H1 (cell line): ENCODE data around the gene SIRT6. TPM values are rescaled to one million over a fixed set of nuclear protein-coding genes. Genes with fewer than 3 reads are reported as not detected.

ENCODE experiments used
- CTCF ChIA-PET: fragments of 300-600 bp; sonication (Branson Sonifier 250); formaldehyde crosslinking; loops from one replicate; lab custom pipeline; 2021; ENCODE audit not compliant: partially characterized antibody; lab: Charles Lee
- POLR2A ChIA-PET: fragments of 300-600 bp; sonication (Branson Sonifier 250); formaldehyde crosslinking; loops from one replicate; lab custom pipeline; 2021; ENCODE audit warnings: inconsistent platforms; ENCODE audit not compliant: partially characterized antibody; lab: Charles Lee
- DNase-seq, 2 experiments: peaks; one replicate each; pipeline versions ENCODE4 v3.0.0 to v3.0.0-alpha.2; 2010 to 2022; ENCODE audit warnings: low spot score in 2 of 2, low read depth in 1 of 2, mixed read lengths in 1 of 2
- FAIRE-seq: peaks from 2 replicates; lab custom pipeline; 2011; peaks lifted over from hg19 to GRCh38; lab: Jason Lieb, UNC
- H2AFZ ChIP-seq: 2 replicates; pipeline ENCODE4 v1.8.1; 2012; ENCODE audit warnings: low read length, inconsistent platforms
- H2AK5ac ChIP-seq: 2 replicates; pipeline ENCODE4 v1.6.1; 2013; ENCODE audit warnings: low read depth, low read length
- H2BK120ac ChIP-seq: replicated peaks from 2 replicates; pipeline ENCODE3; 2013; ENCODE audit warnings: low read depth, low read length, inconsistent platforms
- H2BK12ac ChIP-seq: 2 replicates; pipeline ENCODE4 v1.6.1; 2013; ENCODE audit warnings: low read depth, low read length
- H2BK15ac ChIP-seq: 2 replicates; pipeline ENCODE4 v1.6.1; 2013; ENCODE audit warnings: low read length
- H2BK20ac ChIP-seq: 2 replicates; pipeline ENCODE4 v1.6.1; 2013; ENCODE audit warnings: low read length
- H2BK5ac ChIP-seq: 2 replicates; pipeline ENCODE4 v1.6.1; 2013; ENCODE audit warnings: low read depth, low read length
- H3K14ac ChIP-seq: 2 replicates; pipeline ENCODE4 v1.6.1; 2013; ENCODE audit warnings: inconsistent platforms; ENCODE audit not compliant: insufficient read length
- H3K18ac ChIP-seq: 2 replicates; pipeline ENCODE4 v1.6.1; 2013; ENCODE audit warnings: low read length; ENCODE audit errors: extremely low read depth
- H3K23ac ChIP-seq: 2 replicates; pipeline ENCODE4 v1.6.1; 2013; ENCODE audit warnings: inconsistent platforms; ENCODE audit not compliant: insufficient read length
- H3K23me2 ChIP-seq: 2 replicates; pipeline ENCODE4 v1.6.1; 2013; ENCODE audit warnings: low read depth, low read length
- H3K27ac ChIP-seq: 2 replicates; pipeline ENCODE4 v1.6.1; 2011; ENCODE audit warnings: low read depth, low read length, inconsistent platforms
- H3K27me3 ChIP-seq, 4 experiments: replicated peaks in 1 of 4; 1 replicate in 1 of 4; 2 replicates in 3 of 4; pipeline versions ENCODE4 v1.6.1 to v1.8.1; 2011 to 2013; ENCODE audit warnings: low read length in 3 of 4, mild to moderate bottlenecking in 3 of 4, inconsistent platforms in 2 of 4, mixed read lengths in 2 of 4, moderate library complexity in 1 of 4; ENCODE audit not compliant: control insufficient read depth in 3 of 4, insufficient read depth in 3 of 4; ENCODE audit errors: extremely low read depth in 1 of 4
- H3K36me3 ChIP-seq, 4 experiments: 2 replicates each; pipeline versions ENCODE4 v1.6.1 to v1.8.1; 2011 to 2013; ENCODE audit warnings: mild to moderate bottlenecking in 4 of 4, low read length in 3 of 4, moderate library complexity in 2 of 4, control low read depth in 1 of 4, inconsistent platforms in 1 of 4; ENCODE audit not compliant: insufficient read depth in 4 of 4, control insufficient read depth in 2 of 4
- H3K4ac ChIP-seq: replicated peaks from 2 replicates; pipeline ENCODE3; 2013; ENCODE audit warnings: low read length, low read depth, mixed read lengths, inconsistent platforms; ENCODE audit not compliant: insufficient read length
- H3K4me1 ChIP-seq, 4 experiments: replicated peaks in 1 of 4; 1 replicate in 1 of 4; 2 replicates in 3 of 4; pipeline versions ENCODE4 v1.6.1 to v1.8.1; 2011 to 2013; ENCODE audit warnings: low read length in 3 of 4, inconsistent platforms in 2 of 4, mixed read lengths in 1 of 4; ENCODE audit not compliant: insufficient read depth in 4 of 4, control insufficient read depth in 3 of 4
- H3K4me2 ChIP-seq, 2 experiments: 2 replicates each; pipeline versions ENCODE4 v1.6.1 to v1.8.1; 2011 to 2013; ENCODE audit warnings: low read depth in 2 of 2, low read length in 2 of 2, control low read depth in 1 of 2, inconsistent platforms in 1 of 2, mild to moderate bottlenecking in 1 of 2; ENCODE audit not compliant: insufficient read depth in 1 of 2
- H3K4me3 ChIP-seq, 4 experiments: fragments of 200-600, 300-600 bp in 1 of 4; sonication (generic), shearing (Covaris generic), sonication (Bioruptor Twin) in 1 of 4; 2 replicates each; pipeline versions ENCODE4 v1.5.1 to v1.8.1; 2011 to 2016; ENCODE audit warnings: low read length in 4 of 4, low read depth in 3 of 4, control low read depth in 2 of 4, inconsistent platforms in 2 of 4, mild to moderate bottlenecking in 2 of 4, mixed read lengths in 1 of 4, moderate library complexity in 1 of 4; ENCODE audit not compliant: insufficient read depth in 2 of 4; ENCODE audit errors: extremely low read depth in 1 of 4
- H3K56ac ChIP-seq: replicated peaks from 2 replicates; pipeline ENCODE3; 2013; ENCODE audit warnings: low read depth, mild to moderate bottlenecking, mixed read lengths, low read length, inconsistent platforms; ENCODE audit not compliant: insufficient read length
- H3K79me1 ChIP-seq: 2 replicates; pipeline ENCODE4 v1.6.1; 2013; ENCODE audit warnings: low read depth, low read length, control low read depth
- H3K79me2 ChIP-seq, 2 experiments: 2 replicates each; pipeline versions ENCODE4 v1.6.1 to v1.8.1; 2012 to 2013; ENCODE audit warnings: low read length in 2 of 2, mild to moderate bottlenecking in 2 of 2, inconsistent platforms in 1 of 2; ENCODE audit not compliant: insufficient read depth in 2 of 2, control insufficient read depth in 1 of 2
- H3K9ac ChIP-seq, 4 experiments: replicated peaks in 1 of 4; 1 replicate in 1 of 4; 2 replicates in 3 of 4; pipeline versions ENCODE4 v1.6.1 to v1.8.1; 2011 to 2013; ENCODE audit warnings: low read depth in 3 of 4, low read length in 3 of 4, control low read depth in 2 of 4, mild to moderate bottlenecking in 2 of 4, moderate library complexity in 2 of 4, inconsistent platforms in 1 of 4; ENCODE audit errors: extremely low read depth in 1 of 4
- H3K9me3 ChIP-seq, 2 experiments: 2 replicates each; pipeline versions ENCODE4 v1.6.1 to v1.8.1; 2012 to 2013; ENCODE audit warnings: mild to moderate bottlenecking in 2 of 2, moderate library complexity in 2 of 2, control low read depth in 1 of 2, inconsistent platforms in 1 of 2, low read depth in 1 of 2, low read length in 1 of 2, mixed read lengths in 1 of 2; ENCODE audit not compliant: insufficient read depth in 2 of 2
- H4K20me1 ChIP-seq, 2 experiments: replicated peaks in 1 of 2; 2 replicates each; pipeline versions ENCODE3 to v1.8.1; 2011 to 2013; ENCODE audit warnings: inconsistent platforms in 2 of 2, low read length in 2 of 2, mild to moderate bottlenecking in 1 of 2; ENCODE audit not compliant: insufficient read depth in 2 of 2, control insufficient read depth in 1 of 2
- H4K5ac ChIP-seq: 2 replicates; pipeline ENCODE4 v1.6.1; 2013; ENCODE audit warnings: low read length, low read depth, mixed read lengths, inconsistent platforms; ENCODE audit not compliant: insufficient read length
- H4K8ac ChIP-seq: 2 replicates; pipeline ENCODE4 v1.8.0; 2013; ENCODE audit warnings: mild to moderate bottlenecking, moderate library complexity, low read length, inconsistent platforms; ENCODE audit not compliant: insufficient read depth; ENCODE audit errors: extremely low read depth
- H4K91ac ChIP-seq: replicated peaks from 2 replicates; pipeline ENCODE3; 2013; ENCODE audit warnings: low read length, mixed read lengths, inconsistent platforms; ENCODE audit not compliant: insufficient read length
- NANOG ChIP-seq: IDR thresholded peaks from 2 replicates; pipeline ENCODE4 v1.6.1; 2011; ENCODE audit warnings: low read length, low read depth, mild to moderate bottlenecking, inconsistent platforms; ENCODE audit not compliant: insufficient read depth, poor library complexity, severe bottlenecking
- SP2 ChIP-seq: IDR thresholded peaks from 2 replicates; pipeline ENCODE4 v1.6.1; 2012; ENCODE audit warnings: mild to moderate bottlenecking, low read length, inconsistent platforms
- WGBS, 2 experiments: shearing (Covaris generic) in 1 of 2; methylation state at CpG; one replicate each; pipeline versions ENCODE4 v1.1.6 to v1.1.7; 2013 to 2015; ENCODE audit warnings: low lambda C conversion rate in 2 of 2, mixed read lengths in 2 of 2, inconsistent platforms in 1 of 2, low coverage in 1 of 2, missing lambda C conversion rate in 1 of 2; ENCODE audit not compliant: insufficient replicate concordance in 2 of 2, insufficient coverage in 1 of 2, insufficient read length in 1 of 2; ENCODE audit errors: extremely low coverage in 1 of 2, missing lambda C conversion rate in 1 of 2; 5-methylcytosine and 5-hydroxymethylcytosine counted together
- polyA plus RNA-seq, 7 experiments: library from polyadenylated mRNA; depleted of rRNA in 3 of 7; stranded (reverse) in 5 of 7; unstranded in 2 of 7; fragments of >200 nt in 5 of 7; fragments of 200-250 nt in 2 of 7; gene quantifications; 1 replicate in 5 of 7; 2 replicates in 1 of 7; 4 replicates in 1 of 7; pipeline versions ENCODE4 v1.2.1 to v1.2.3, GENCODE V29; 2011 to 2013; ENCODE audit warnings: missing spikeins in 2 of 7, mixed read lengths in 2 of 7
- total RNA-seq: library from RNA; stranded (reverse); fragmentation: NEBNext Ultra II Directional; extraction: Animal tissue kit (Norgen Biotek cat#: 25700); gene quantifications from 2 replicates; pipeline ENCODE4 v1.2.1, GENCODE V29; 2021

The SIRT6 gene
- total and polyA plus RNA-seq, 2 of the 8 experiments (the other 6 are each of a cell fraction or from before 2014, with no cell fraction given), result 25.2 to 27.0 TPM

- POLR2A ChIA-PET, result no interaction called here
- Histone ChIP-seq H2BK12ac (no peak overlapping the region), H2AK5ac (no peak overlapping the region), H2AFZ (no peak overlapping the region), H3K4ac (no peak overlapping the region), H3K9ac (no peak overlapping the region), H3K23ac (no peak overlapping the region), H4K8ac (no peak overlapping the region), H2BK5ac (no peak overlapping the region), H3K18ac (no peak overlapping the region), H3K56ac (no peak overlapping the region), H3K36me3 (no peaks in the 10 kb centered on the region; a peak in 1 of 8 replicates), H3K79me2 (no peaks in the 10 kb centered on the region), H3K4me2 (no peak overlapping the region), H3K79me1 (no peaks in the 10 kb centered on the region), H4K91ac (no peak overlapping the region), H3K27me3 (peaks cover 0 to 19% (median 5%) of the 10 kb centered on the region in 4 experiments; a peak in 5 of 7 replicates), H3K4me3 (no peak overlapping the region), H3K27ac (no peak overlapping the region), H4K20me1 (peaks cover 0 to 5% of the 10 kb centered on the region in 2 experiments), H3K9me3 (no peaks in the 10 kb centered on the region), H3K23me2 (peaks cover 1% of the 10 kb centered on the region; the same call in 1 of the 2 replicates), H2BK15ac (no peak overlapping the region), H2BK20ac (no peak overlapping the region), H3K14ac (no peak overlapping the region), H3K4me1 (peaks cover 0 to 2% (median 0%) of the 10 kb centered on the region in 4 experiments; a peak in 1 of 7 replicates), H2BK120ac (no peak overlapping the region), H4K5ac (no peak overlapping the region)
- WGBS, 2 experiments, result 86% methylated on average over 17 of the region's 21 CpGs; no CpG with 5 or more reads in 1 of the 2 experiments
- DNase-seq (no peak), FAIRE-seq (no peak)
- TF ChIP-seq SP2 (no peak), NANOG (no peak)
- CTCF ChIA-PET, result interaction anchor here (1.1 to 1.7 kb wide), 3 partner anchors 16 to 33 kb away, joined by 4 to 5 read pairs (median 5); no protein-coding TSS in a partner anchor
Measured at GRCh38 chr19:4174213-4174894, 8.0 kb downstream of the SIRT6 start.
